ENCODE data around the gene SH3GL3. TPM values are rescaled to one million over a fixed set of nuclear protein-coding genes. Genes with fewer than 3 reads are reported as not detected.

Gene SH3GL3
- total RNA-seq, 1 experiment from 2014 or later = not detected

DNA sequence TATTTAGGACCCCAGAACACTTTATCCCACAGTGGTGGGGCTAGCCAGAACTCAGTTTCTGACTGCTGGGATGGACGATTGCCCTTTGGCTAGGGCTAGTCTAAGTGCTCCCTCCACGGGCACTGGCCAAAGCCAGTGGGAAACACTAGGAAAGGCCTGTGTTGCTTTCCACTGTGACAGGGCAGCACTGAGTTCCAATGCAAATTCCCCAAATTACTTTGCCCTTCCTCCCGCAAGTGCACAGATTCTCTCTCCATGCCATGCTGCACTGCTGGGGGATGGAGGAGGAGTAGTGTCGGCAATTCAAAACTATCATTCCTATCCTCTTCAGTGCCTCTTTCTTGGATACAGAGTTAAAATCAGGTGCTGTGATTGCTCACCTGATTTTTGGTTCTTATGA, 100.0 kb downstream of the SH3GL3 start:
- no peak for DNase-seq
- H3K4me2 ChIP-seq (ENCODE audit: low read depth, low read length, poor library complexity, severe bottlenecking) = no peak overlapping the region
- no peaks in the 10 kb centered on the region for H3K79me2 ChIP-seq (ENCODE audit: low read length)
- H3K27me3 ChIP-seq (ENCODE audit: low read length) = no peaks in the 10 kb centered on the region
- H4K20me1 ChIP-seq (ENCODE audit: insufficient read depth, low read depth, low read length) = no peaks in the 10 kb centered on the region
- H2AFZ ChIP-seq (ENCODE audit: low read length) = no peak overlapping the region
- H3K36me3 ChIP-seq (ENCODE audit: insufficient read depth, low read length) = no peaks in the 10 kb centered on the region
- H3K4me1 ChIP-seq (ENCODE audit: low read length) = no peaks in the 10 kb centered on the region
- H3K9me2 ChIP-seq (replicated peaks; ENCODE audit: insufficient read depth, low read length) = no peaks in the 10 kb centered on the region
- peaks cover 4% of the 10 kb centered on the region; the same call in 1 of the 2 replicates for H3K9me3 ChIP-seq (ENCODE audit: low read length)
- no peak overlapping the region for H3K9ac ChIP-seq (ENCODE audit: low read length)
- H3K4me3 ChIP-seq (ENCODE audit: low read length) = no peak overlapping the region
- H3K27ac ChIP-seq (ENCODE audit: low read length) = no peak overlapping the region

DNA sequence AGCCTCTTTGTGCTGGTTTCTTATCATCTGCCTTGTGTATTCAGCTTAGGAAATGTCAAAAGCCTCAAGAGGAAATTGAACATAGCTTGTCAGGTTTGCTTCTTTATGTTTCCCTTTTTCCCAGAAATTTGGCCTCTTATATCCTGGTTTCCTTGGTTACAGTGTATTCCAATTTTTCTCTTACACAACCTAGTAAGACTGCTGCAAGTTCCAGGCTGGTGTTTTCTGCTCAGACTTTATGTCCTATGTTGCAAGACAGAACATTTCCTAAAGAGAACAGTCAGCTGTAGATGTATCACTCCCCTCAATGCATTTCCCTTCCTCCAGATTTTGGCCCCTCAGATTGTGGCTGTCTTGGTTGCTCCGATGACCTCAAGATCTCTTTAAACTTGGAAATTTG, 102.5 kb downstream of the SH3GL3 start:
- Histone ChIP-seq H3K36me3 (ENCODE audit: insufficient read depth, low read length) (no peaks in the 10 kb centered on the region), H4K20me1 (ENCODE audit: insufficient read depth, low read depth, low read length) (no peaks in the 10 kb centered on the region), H3K4me2 (ENCODE audit: low read depth, low read length, poor library complexity, severe bottlenecking) (no peak overlapping the region), H3K9ac (ENCODE audit: low read length) (no peak overlapping the region), H2AFZ (ENCODE audit: low read length) (no peak overlapping the region), H3K79me2 (ENCODE audit: low read length) (no peaks in the 10 kb centered on the region), H3K4me1 (ENCODE audit: low read length) (no peaks in the 10 kb centered on the region), H3K9me3 (ENCODE audit: low read length) (no peaks in the 10 kb centered on the region), H3K9me2 (replicated peaks; ENCODE audit: insufficient read depth, low read length) (no peaks in the 10 kb centered on the region), H3K27ac (ENCODE audit: low read length) (no peak overlapping the region), H3K27me3 (ENCODE audit: low read length) (no peaks in the 10 kb centered on the region), H3K4me3 (ENCODE audit: low read length) (no peak overlapping the region)
- DNase-seq = no peak

DNA sequence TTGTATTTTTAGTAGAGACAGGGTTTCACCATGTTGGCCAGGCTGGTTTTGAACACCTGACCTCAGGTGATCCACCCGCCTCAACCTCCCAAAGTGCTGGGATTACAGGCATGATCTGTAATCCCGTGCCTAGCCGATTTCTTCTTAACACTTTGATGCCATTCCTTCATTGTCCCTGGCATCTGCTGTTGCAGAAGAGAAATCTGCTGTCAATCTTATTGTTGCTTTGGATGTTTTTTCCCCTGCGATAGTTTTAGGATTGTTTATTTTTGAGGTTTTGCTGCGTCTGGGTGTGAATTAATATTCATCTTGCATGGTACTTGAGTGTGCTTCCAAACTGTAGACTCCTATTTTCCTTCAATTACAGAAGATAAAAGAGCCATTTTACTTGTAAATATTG, 107.4 kb downstream of the SH3GL3 start:
- Histone ChIP-seq H2AFZ (ENCODE audit: low read length) (no peak overlapping the region), H3K4me1 (ENCODE audit: low read length) (no peaks in the 10 kb centered on the region), H3K79me2 (ENCODE audit: low read length) (no peaks in the 10 kb centered on the region), H3K4me2 (ENCODE audit: low read depth, low read length, poor library complexity, severe bottlenecking) (no peak overlapping the region), H3K36me3 (ENCODE audit: insufficient read depth, low read length) (no peaks in the 10 kb centered on the region), H3K9me3 (ENCODE audit: low read length) (no peaks in the 10 kb centered on the region), H3K9me2 (replicated peaks; ENCODE audit: insufficient read depth, low read length) (no peaks in the 10 kb centered on the region), H3K4me3 (ENCODE audit: low read length) (no peak overlapping the region), H4K20me1 (ENCODE audit: insufficient read depth, low read depth, low read length) (no peaks in the 10 kb centered on the region), H3K27me3 (ENCODE audit: low read length) (no peaks in the 10 kb centered on the region), H3K27ac (ENCODE audit: low read length) (no peak overlapping the region), H3K9ac (ENCODE audit: low read length) (no peak overlapping the region)
- no peak for DNase-seq

- Histone ChIP-seq H3K27me3 (ENCODE audit: low read length) (no peaks in the 10 kb centered on the region), H3K4me3 (ENCODE audit: low read length) (no peak overlapping the region), H3K9me2 (replicated peaks; ENCODE audit: insufficient read depth, low read length) (no peaks in the 10 kb centered on the region), H3K27ac (ENCODE audit: low read length) (no peak overlapping the region), H3K36me3 (ENCODE audit: insufficient read depth, low read length) (no peaks in the 10 kb centered on the region), H4K20me1 (ENCODE audit: insufficient read depth, low read depth, low read length) (no peaks in the 10 kb centered on the region), H3K79me2 (ENCODE audit: low read length) (no peaks in the 10 kb centered on the region), H3K9ac (ENCODE audit: low read length) (no peak overlapping the region), H2AFZ (ENCODE audit: low read length) (no peak overlapping the region), H3K4me1 (ENCODE audit: low read length) (no peaks in the 10 kb centered on the region), H3K4me2 (ENCODE audit: low read depth, low read length, poor library complexity, severe bottlenecking) (no peak overlapping the region), H3K9me3 (ENCODE audit: low read length) (no peaks in the 10 kb centered on the region)
- no peak for DNase-seq
These were observed 108.2 kb downstream of the SH3GL3 start for GRCh38 chr15:83555383-83555782.

DNA sequence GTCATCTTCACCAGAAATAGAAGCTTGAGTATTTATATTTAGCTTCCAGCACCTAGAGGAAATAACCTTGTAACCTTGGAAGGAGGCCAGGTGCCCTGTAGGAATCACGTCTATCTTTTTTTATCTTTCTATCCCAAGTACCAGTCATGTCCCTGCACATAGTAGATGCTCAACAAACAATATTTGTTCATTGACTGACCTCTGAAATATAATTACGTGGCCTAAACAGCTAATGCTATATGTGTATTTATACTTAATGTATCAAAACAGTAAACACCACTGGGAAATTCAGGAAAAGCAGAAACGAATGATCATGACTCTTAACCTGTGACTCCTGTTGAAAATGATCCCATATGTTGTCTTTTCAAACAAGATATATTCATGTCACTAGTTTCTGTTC, 108.9 kb downstream of the SH3GL3 start:
- Histone ChIP-seq H3K4me2 (ENCODE audit: low read depth, low read length, poor library complexity, severe bottlenecking) (no peak overlapping the region), H3K27ac (ENCODE audit: low read length) (no peak overlapping the region), H3K4me3 (ENCODE audit: low read length) (no peak overlapping the region), H3K9me3 (ENCODE audit: low read length) (no peaks in the 10 kb centered on the region), H3K36me3 (ENCODE audit: insufficient read depth, low read length) (no peaks in the 10 kb centered on the region), H2AFZ (ENCODE audit: low read length) (no peak overlapping the region), H4K20me1 (ENCODE audit: insufficient read depth, low read depth, low read length) (no peaks in the 10 kb centered on the region), H3K9me2 (replicated peaks; ENCODE audit: insufficient read depth, low read length) (no peaks in the 10 kb centered on the region), H3K4me1 (ENCODE audit: low read length) (no peaks in the 10 kb centered on the region), H3K79me2 (ENCODE audit: low read length) (no peaks in the 10 kb centered on the region), H3K27me3 (ENCODE audit: low read length) (no peaks in the 10 kb centered on the region), H3K9ac (ENCODE audit: low read length) (no peak overlapping the region)
- no peak for DNase-seq

GRCh38 chr15:83556754-83557153, 109.6 kb downstream of the SH3GL3 start:
- no peak for DNase-seq
- H3K9me3 ChIP-seq (ENCODE audit: low read length) = no peaks in the 10 kb centered on the region
- H3K79me2 ChIP-seq (ENCODE audit: low read length) = no peaks in the 10 kb centered on the region
- H3K36me3 ChIP-seq (ENCODE audit: insufficient read depth, low read length) = no peaks in the 10 kb centered on the region
- no peak overlapping the region for H3K27ac ChIP-seq (ENCODE audit: low read length)
- H3K9ac ChIP-seq (ENCODE audit: low read length) = no peak overlapping the region
- H3K4me1 ChIP-seq (ENCODE audit: low read length) = no peaks in the 10 kb centered on the region
- no peak overlapping the region for H3K4me2 ChIP-seq (ENCODE audit: low read depth, low read length, poor library complexity, severe bottlenecking)
- no peak overlapping the region for H2AFZ ChIP-seq (ENCODE audit: low read length)
- no peak overlapping the region for H3K4me3 ChIP-seq (ENCODE audit: low read length)
- H3K27me3 ChIP-seq (ENCODE audit: low read length) = no peaks in the 10 kb centered on the region
- no peaks in the 10 kb centered on the region for H4K20me1 ChIP-seq (ENCODE audit: insufficient read depth, low read depth, low read length)
- H3K9me2 ChIP-seq (replicated peaks; ENCODE audit: insufficient read depth, low read length) = no peaks in the 10 kb centered on the region

- H3K4me2 ChIP-seq (ENCODE audit: low read depth, low read length, poor library complexity, severe bottlenecking) = no peak overlapping the region
- H3K27me3 ChIP-seq (ENCODE audit: low read length) = no peaks in the 10 kb centered on the region
- H2AFZ ChIP-seq (ENCODE audit: low read length) = no peak overlapping the region
- no peak overlapping the region for H3K4me3 ChIP-seq (ENCODE audit: low read length)
- H3K79me2 ChIP-seq (ENCODE audit: low read length) = no peaks in the 10 kb centered on the region
- no peak overlapping the region for H3K27ac ChIP-seq (ENCODE audit: low read length)
- H3K9me3 ChIP-seq (ENCODE audit: low read length) = no peaks in the 10 kb centered on the region
- no peaks in the 10 kb centered on the region for H3K4me1 ChIP-seq (ENCODE audit: low read length)
- no peaks in the 10 kb centered on the region for H3K36me3 ChIP-seq (ENCODE audit: insufficient read depth, low read length)
- DNase-seq = no peak
- no peaks in the 10 kb centered on the region for H3K9me2 ChIP-seq (replicated peaks; ENCODE audit: insufficient read depth, low read length)
- no peak overlapping the region for H3K9ac ChIP-seq (ENCODE audit: low read length)
- H4K20me1 ChIP-seq (ENCODE audit: insufficient read depth, low read depth, low read length) = no peaks in the 10 kb centered on the region
These were observed 111.0 kb downstream of the SH3GL3 start for GRCh38 chr15:83558146-83558545.

DNA sequence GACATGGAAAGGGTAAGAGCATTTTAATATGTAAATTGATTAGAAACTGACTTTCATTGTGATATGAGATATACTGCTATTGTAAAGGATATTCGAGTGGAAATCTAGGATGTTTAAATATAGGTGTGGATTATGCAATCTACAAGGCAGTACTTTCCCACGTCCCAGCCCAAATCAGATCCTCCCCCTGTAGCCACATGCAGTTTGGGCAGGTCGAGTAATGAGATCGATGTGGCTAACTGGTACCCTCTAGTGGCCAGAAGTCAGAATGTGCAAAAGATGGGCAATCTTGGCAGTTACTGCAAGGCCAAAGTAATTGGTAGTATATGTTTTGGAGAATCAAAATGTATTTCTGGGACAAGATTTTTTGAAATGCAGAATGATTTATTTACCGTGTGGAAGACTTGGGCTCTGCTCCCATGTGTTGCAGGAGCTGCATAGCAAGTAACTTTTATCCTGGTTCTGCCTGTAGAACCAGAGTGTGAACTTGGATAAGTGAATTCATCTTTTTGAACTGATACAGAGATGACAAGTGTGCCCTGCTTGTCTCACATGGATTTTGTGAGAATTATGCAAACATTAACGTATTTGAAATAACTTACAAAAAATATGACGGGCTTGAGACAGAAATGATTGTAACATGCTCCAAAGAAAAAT, 112.3 kb downstream of the SH3GL3 start:
- Histone ChIP-seq H4K20me1 (ENCODE audit: insufficient read depth, low read depth, low read length) (no peaks in the 10 kb centered on the region), H2AFZ (ENCODE audit: low read length) (no peak overlapping the region), H3K9me3 (ENCODE audit: low read length) (no peaks in the 10 kb centered on the region), H3K9ac (ENCODE audit: low read length) (no peak overlapping the region), H3K36me3 (ENCODE audit: insufficient read depth, low read length) (no peaks in the 10 kb centered on the region), H3K27ac (ENCODE audit: low read length) (no peak overlapping the region), H3K27me3 (ENCODE audit: low read length) (no peaks in the 10 kb centered on the region), H3K4me1 (ENCODE audit: low read length) (no peaks in the 10 kb centered on the region), H3K9me2 (replicated peaks; ENCODE audit: insufficient read depth, low read length) (no peaks in the 10 kb centered on the region), H3K4me2 (ENCODE audit: low read depth, low read length, poor library complexity, severe bottlenecking) (no peak overlapping the region), H3K79me2 (ENCODE audit: low read length) (no peaks in the 10 kb centered on the region), H3K4me3 (ENCODE audit: low read length) (no peak overlapping the region)
- DNase-seq = peak; percentile 80

- no peak for DNase-seq
- Histone ChIP-seq H3K9me3 (ENCODE audit: low read length) (no peaks in the 10 kb centered on the region), H3K9ac (ENCODE audit: low read length) (no peak overlapping the region), H3K79me2 (ENCODE audit: low read length) (no peaks in the 10 kb centered on the region), H3K4me2 (ENCODE audit: low read depth, low read length, poor library complexity, severe bottlenecking) (no peak overlapping the region), H2AFZ (ENCODE audit: low read length) (no peak overlapping the region), H3K9me2 (replicated peaks; ENCODE audit: insufficient read depth, low read length) (no peaks in the 10 kb centered on the region), H3K36me3 (ENCODE audit: insufficient read depth, low read length) (no peaks in the 10 kb centered on the region), H4K20me1 (ENCODE audit: insufficient read depth, low read depth, low read length) (no peaks in the 10 kb centered on the region), H3K4me1 (ENCODE audit: low read length) (no peaks in the 10 kb centered on the region), H3K4me3 (ENCODE audit: low read length) (no peak overlapping the region), H3K27me3 (ENCODE audit: low read length) (no peaks in the 10 kb centered on the region), H3K27ac (ENCODE audit: low read length) (no peak overlapping the region)
These were observed 114.5 kb downstream of the SH3GL3 start for GRCh38 chr15:83561661-83562060.

Measured in Karpas-422 (cell line).